ENCODE data around the gene NANOS3. TPM values are rescaled to one million over a fixed set of nuclear protein-coding genes. Genes with fewer than 3 reads are reported as not detected.
A peak's percentile ranks its signal among the peaks of the same experiment; 100 is the strongest.

Gene NANOS3
- total RNA-seq, 6 experiments from 2014 or later, result 0.91 to 1.7 (median 1.4) TPM

- no peak for DNase-seq
- Mint-ChIP-seq H3K4me3 (peak overlapping the region; percentile 81), H3K27me3 (ENCODE audit: insufficient read depth) (no peaks in the 10 kb centered on the region; the same call in 1 of the 2 replicates), H3K36me3 (ENCODE audit: low read depth) (no peaks in the 10 kb centered on the region), H3K4me1 (ENCODE audit: low read depth) (peaks cover 48% of the 10 kb centered on the region), H3K27ac (peak overlapping the region; percentile 69), H3K9me3 (no peaks in the 10 kb centered on the region)
- no peak for TF ChIP-seq CTCF (IDR thresholded peaks at IDR 0.05)
Observed at GRCh38 chr19:13864667-13865570, 12.0 kb upstream of the NANOS3 start.

GRCh38 chr19:13865571-13866462 is 11.1 kb upstream of the NANOS3 start:
- H3K4me3 Mint-ChIP-seq, result peak overlapping the region; percentile 75
- no peak overlapping the region for H3K27ac Mint-ChIP-seq
- no peaks in the 10 kb centered on the region for H3K36me3 Mint-ChIP-seq (ENCODE audit: low read depth)
- no peaks in the 10 kb centered on the region for H3K9me3 Mint-ChIP-seq
- no peak for DNase-seq
- TF ChIP-seq CTCF (IDR thresholded peaks at IDR 0.05), result no peak
- no peaks in the 10 kb centered on the region; the same call in 1 of the 2 replicates for H3K27me3 Mint-ChIP-seq (ENCODE audit: insufficient read depth)
- peaks cover 43% of the 10 kb centered on the region for H3K4me1 Mint-ChIP-seq (ENCODE audit: low read depth)

GRCh38 chr19:13866463-13867046 is 10.4 kb upstream of the NANOS3 start:
- Mint-ChIP-seq H3K27me3 (ENCODE audit: insufficient read depth) (no peaks in the 10 kb centered on the region; the same call in 1 of the 2 replicates), H3K9me3 (no peaks in the 10 kb centered on the region), H3K4me3 (peak overlapping the region; percentile 75), H3K36me3 (ENCODE audit: low read depth) (no peaks in the 10 kb centered on the region), H3K4me1 (ENCODE audit: low read depth) (peaks cover 38% of the 10 kb centered on the region), H3K27ac (no peak overlapping the region)
- no peak for DNase-seq
- no peak for TF ChIP-seq CTCF (IDR thresholded peaks at IDR 0.05)

- no peak for DNase-seq
- no peaks in the 10 kb centered on the region for H3K36me3 Mint-ChIP-seq (ENCODE audit: low read depth)
- TF ChIP-seq CTCF (IDR thresholded peaks at IDR 0.05), result no peak
Observed at GRCh38 chr19:13868663-13869062, 8.3 kb upstream of the NANOS3 start.

GRCh38 chr19:13869281-13869680 is 7.7 kb upstream of the NANOS3 start:
- Mint-ChIP-seq H3K9me3 (no peaks in the 10 kb centered on the region), H3K36me3 (ENCODE audit: low read depth) (no peaks in the 10 kb centered on the region), H3K4me1 (ENCODE audit: low read depth) (peaks cover 23% of the 10 kb centered on the region), H3K27ac (no peak overlapping the region), H3K27me3 (ENCODE audit: insufficient read depth) (no peaks in the 10 kb centered on the region; the same call in 1 of the 2 replicates), H3K4me3 (no peak overlapping the region)
- DNase-seq, result no peak
- no peak for TF ChIP-seq CTCF (IDR thresholded peaks at IDR 0.05)

More at GRCh38 chr19:13868663-13869062, 8.3 kb upstream of the NANOS3 start:
- Mint-ChIP-seq H3K27me3 (ENCODE audit: insufficient read depth) (no peaks in the 10 kb centered on the region; the same call in 1 of the 2 replicates), H3K4me3 (no peak overlapping the region), H3K9me3 (no peaks in the 10 kb centered on the region), H3K27ac (no peak overlapping the region), H3K4me1 (ENCODE audit: low read depth) (peaks cover 25% of the 10 kb centered on the region)

Data from HFFc6 (cell line).